DMS79 (cell line): ENCODE data around the gene CD84.
"Not testable (repeated sequence)": the region's sequence is repeated elsewhere in the genome, so short reads cannot be mapped to it uniquely, and the experiment has no call there.

Experiments
- DNase-seq: peaks from one replicate; lab custom pipeline; 2025; lab: John Stamatoyannopoulos, UW

Gene CD84

DNA sequence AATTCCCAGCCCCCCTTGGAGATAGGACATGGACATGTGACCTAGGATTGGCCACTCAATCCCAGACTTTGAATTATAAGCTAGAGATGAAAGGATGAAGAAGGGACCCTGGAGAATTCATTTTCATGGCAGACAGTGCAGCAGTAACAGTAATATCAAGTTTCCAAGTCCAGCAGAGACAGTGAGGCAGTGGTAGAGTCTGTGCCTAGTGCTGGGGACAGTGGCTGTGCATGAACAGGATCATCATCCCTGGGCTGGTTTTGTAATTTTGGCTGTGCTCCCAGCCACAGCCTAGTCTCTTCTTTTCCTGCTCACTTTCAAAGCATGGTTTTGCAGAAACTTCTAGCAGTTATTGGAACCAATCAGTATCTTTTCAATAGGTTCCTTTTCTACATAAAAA lies 29.6 kb upstream of the CD84 start:
- no peak for DNase-seq

DNA sequence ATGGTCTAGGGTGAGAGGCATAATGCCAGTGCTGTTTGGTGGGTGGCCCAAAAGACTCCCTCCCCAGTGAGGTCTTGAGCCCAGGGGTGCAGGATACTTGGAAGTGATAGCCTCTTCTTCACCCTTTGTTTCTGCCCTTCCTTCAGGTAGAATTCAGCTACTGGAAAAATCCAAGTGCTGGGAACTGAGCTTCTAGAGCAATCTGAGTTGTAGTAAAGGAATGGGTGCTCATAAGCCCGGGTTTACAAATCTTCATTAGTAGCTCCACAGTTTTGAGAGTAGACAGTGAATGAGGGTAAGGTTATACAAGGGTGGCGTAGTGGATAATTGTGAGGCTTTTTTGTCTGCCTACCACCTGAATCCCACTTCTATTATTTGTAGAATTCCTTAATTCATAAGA lies 29.2 kb upstream of the CD84 start:
- DNase-seq: no peak

DNA sequence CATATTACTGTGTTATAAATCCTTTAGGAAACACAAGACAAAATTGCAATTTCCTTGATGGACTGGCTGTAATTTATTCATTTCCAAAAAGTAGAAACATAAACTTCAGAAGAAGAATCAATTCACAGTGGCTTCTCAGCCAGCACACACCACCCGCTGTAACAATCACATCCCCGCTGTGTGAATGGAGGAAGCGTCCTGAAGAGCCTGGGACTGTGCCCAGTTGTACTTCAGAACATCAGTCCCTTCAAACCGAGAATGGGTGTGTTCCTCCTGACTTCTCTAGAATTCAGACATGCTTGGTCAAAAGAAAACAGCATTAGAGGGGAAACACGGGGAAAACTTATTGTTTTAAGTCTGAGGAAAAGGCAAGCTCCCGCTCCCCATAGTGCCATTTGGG lies 28.8 kb upstream of the CD84 start:
- DNase-seq: no peak

DNA sequence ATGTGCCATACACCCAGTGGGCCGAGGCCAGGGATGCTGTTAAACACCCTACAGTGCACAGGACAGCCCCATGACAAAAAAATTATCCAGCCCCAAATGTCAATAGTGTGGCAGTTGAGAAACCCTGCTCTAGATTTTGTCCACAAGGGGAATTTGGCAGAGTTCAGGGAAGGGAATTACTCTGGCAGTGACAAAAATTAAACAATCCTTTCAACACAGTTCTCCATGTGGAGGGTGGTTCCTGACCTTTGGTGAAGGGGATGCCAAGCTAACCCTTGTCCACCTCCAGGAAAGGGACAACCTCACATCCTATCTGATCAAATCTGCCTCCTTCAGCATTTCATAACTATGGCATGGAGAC lies 28.4 kb upstream of the CD84 start:
- DNase-seq: no peak

DNA sequence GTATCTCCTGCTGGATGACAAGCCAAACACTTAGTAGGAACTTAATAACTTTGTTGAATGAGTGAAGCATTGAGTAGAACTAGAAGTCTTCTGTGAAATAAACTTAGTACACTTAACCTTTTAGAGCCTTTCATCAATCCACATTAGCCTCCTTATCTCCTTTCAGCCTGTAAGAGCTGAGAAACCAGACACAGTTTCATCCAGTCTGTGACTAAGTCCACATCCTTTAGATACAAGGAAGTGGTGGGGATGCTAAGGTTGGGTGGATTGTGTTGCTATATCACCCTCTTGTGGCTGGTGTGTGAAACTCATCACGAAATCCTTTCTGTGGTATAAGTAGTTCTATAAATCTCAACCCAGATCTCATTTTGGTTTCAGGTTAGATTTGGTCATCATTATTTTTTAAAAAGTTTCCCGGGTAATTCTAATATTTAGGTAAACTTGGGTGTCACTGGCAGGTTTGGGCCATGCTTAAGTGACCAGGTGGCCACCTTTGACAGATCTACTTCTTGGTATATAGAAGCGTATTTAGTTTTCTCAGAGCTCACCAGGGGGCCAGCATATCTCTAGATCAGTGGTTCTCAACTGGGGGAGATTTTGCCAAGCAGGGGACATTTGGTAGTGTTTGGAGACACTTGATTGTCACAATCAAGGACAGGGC lies 27.8 kb upstream of the CD84 start:
- peak; percentile 9 for DNase-seq

DNA sequence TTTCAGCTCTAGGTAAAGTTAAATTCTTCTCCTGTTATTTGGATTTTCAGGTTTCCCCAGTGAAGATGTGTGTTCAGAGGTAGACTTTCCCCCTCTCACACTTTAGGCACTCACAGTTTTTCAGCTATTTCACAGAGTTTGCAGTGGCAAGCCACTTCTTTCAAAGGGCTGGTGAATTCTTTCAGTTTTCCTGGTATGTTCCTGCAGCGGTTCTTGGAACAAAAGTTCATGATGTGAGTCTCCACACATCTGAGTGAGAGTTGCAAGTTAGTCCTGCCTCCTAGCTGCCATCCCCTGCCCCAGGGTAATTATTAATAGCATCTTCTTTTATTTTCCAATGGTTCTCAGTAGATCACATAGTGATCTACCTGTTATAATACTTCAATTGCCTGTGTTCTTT lies 27.3 kb upstream of the CD84 start:
- DNase-seq: no peak

DNA sequence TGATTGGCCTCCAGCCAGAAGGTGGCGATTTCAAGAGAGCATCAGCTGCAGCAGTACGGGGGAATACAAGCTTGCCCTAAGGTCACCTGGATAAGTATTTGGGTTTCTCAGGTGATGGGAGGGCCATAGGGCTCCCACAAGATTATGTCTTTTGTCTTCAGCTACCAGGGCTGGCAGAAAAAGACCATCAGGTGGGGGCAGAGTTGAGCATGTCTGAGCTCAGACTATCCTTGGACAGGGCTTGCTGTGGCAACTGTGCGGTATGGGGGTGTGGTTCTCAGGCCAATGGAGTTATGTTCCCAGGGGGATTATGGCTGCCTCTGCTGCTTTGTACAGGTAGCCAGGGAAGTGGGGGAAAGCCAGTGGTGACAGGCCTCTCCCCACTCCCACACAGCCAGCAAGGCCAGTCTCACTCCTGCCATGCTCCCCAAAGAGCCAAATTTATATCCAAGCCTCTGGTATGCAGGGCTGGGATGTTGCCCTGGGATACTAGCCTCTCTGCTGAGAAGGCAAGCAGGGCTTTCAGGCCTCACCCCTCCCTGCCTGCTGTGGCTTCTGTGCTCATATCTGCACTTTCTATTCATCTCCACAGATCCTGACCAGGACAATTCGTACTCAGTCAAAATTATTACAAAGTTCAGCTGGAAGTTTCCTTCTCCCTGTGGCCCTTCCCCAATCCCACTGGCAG lies 26.6 kb upstream of the CD84 start:
- DNase-seq: no peak

DNA sequence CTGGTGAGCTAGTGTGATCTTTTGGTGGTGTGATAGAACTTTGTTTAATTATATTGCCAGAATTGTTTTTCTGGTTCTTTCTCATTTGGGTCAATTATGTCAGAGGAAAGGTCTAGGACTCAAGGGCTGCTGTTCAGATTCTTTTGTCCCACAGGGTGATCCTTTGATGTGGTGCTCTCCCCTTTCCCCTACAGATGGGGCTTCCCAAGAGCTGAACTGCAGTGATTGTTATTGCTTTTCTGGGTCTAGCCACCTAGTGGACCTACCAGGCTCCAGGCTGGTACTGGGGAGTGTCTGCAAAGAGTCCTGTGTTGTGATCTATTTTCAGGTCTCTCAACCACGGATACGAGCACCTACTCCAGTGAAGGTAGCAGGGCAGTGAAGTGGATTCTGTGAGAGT lies 25.9 kb upstream of the CD84 start:
- no peak for DNase-seq

DNA sequence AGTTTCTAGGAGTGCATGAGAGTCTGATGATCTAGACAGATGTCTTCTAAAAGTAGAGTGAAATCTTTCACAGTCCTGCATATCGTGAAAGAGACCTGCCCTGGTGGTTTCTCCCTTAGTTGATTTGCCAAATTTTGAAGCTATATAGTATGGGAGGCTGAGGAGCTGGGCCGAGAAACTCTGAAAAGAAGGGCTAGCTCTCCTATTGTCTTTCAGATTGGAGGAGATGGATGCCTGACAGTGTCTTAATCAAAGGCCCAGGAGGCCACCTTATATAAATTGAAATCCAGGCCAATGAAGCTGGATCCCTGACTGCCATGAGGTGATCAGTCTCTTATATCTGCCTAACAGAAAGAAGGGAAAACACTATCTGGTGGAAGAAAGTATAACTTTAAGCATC lies 18.4 kb upstream of the CD84 start:
- DNase-seq: no peak

DNA sequence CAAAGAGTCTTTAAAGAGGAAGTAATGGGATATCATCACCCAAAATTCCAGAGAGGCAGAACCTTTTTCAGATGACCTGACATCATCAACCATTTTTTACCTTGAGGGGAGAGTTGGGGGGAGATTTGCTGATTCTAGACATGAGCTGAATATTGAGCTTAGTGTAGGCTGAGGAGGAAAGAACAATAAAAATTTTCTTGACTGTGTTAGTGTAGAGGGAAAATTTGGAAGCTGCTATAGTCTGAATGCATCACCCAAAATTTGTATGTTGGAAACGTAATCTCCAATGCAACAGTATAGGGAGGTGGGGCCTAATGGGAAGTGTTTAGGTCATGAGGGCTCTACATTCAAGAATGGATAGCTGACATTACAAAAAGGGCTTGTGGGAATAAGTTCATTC lies 17.8 kb upstream of the CD84 start:
- DNase-seq: no peak

DNA sequence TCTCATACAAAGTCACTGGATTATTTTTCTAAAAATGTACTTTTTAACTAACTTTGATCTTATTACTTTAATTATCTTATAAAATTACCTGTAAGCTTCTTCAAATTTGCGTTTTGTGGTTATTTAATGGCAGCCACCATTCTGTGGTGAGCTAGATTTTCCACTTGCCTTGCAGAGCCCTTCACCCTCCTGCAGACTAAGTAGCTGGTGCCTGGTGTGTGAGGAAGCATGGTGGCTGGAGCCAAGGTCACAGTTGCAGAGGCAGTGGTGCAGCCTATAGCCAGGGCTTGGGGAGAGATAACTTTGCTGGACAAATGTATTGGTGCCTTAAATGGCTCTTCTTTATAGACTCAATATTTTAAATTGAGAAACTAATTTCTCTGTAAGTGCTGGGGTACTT lies 11.2 kb upstream of the CD84 start:
- no peak for DNase-seq

DNA sequence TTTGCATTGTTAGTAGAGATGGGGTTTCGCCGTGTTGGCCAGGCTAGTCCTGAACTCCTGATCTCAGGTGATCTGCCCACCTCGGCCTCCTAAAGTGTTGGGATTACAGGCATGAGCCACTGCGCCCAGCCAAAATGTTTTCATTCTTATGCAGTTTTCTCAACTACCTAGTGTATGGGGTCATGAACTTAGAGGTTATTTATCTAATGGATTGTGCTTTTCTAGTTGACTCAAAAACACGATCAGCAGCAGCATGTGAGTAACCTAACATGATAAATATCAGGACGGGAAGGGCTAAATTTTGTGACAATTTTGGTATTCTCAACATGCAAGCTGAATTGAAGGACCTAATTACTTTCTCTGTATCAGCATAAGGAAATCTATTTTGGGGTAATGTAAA lies 9.2 kb upstream of the CD84 start:
- no peak for DNase-seq

DNA sequence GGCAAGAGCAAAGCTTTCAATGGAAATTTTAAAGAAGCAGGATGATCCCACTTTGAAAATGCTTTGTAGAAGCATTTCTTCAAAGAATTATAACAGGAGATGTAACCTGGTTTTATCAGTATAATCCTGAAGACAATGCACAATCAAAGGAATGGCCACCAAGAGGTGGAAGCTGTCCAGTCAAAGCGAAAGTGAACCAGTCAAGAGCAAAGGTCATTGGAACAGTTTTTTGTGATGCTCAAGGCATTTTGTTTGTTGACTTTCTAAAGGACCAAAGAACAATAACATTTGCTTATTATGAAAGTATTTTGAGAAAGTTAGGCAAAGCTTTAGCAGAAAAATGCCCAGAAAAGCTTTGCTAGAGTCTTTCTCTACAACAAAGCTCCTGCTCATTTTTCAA lies 5.5 kb upstream of the CD84 start:
- no peak for DNase-seq

DNA sequence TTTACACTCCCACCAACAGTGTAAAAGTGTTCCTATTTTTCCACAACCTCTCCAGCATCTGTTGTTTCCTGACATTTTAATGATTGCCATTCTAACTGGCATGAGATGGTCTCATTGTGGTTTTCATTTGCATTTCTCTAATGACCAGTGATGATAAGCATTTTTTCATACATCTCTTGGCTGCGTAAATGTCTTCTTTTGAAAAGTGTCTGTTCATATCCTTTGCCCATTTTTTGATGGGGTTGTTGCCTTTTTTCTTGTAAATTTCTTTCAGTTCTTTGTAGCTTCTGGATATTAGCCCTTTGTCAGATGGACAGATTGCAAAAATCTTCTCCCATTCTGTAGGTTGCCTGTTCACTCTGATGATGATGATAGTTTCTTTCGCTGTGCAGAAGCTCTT lies 3.7 kb upstream of the CD84 start:
- DNase-seq: not testable (repeated sequence)

DNA sequence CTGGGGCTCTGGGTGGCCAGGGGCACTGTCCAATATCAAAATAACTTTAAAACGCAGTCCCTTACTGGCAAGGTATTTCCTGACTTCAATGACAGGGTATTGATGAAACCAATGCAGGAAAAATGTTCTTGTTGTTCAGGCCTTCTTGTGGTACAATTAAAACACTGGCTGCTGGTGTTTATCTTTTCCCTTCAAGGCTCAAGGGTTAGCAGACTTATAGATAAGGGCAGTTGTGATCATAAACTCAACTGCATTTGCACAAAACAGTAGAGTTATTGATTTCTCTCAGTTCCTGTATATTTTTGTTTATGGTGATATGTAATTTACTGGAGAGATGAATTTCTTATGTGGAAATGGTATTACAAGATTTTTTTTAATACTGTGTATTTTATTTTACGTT lies 2.7 kb upstream of the CD84 start:
- no peak for DNase-seq

DNA sequence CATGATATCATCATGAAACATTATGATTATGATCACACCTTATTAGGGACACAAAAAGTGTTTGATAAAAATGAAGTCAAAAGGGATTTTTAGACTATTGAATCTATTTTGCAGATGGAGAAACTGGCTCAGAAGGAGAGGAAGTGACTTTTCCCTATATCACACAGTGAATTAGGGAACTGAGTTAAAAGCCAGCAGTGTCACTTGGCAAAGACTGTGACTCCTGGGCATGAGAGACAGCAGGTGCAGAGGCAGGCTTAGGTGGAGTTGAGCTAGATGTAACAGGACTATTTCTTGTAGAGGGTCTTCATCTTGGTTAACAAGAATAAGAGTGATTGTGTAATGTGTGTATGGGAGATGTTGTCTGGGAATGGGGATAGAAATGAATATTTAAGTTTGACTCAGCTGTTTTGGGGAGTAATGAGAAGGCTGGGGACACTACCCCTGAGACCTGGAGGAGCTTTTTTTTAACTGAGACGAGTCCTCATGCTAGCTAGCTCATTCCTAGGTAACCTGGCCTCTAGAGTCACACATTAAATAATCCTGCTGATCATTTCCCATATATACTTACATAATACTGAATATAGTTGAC lies 1.0 kb upstream of the CD84 start:
- DNase-seq: no peak

DNA sequence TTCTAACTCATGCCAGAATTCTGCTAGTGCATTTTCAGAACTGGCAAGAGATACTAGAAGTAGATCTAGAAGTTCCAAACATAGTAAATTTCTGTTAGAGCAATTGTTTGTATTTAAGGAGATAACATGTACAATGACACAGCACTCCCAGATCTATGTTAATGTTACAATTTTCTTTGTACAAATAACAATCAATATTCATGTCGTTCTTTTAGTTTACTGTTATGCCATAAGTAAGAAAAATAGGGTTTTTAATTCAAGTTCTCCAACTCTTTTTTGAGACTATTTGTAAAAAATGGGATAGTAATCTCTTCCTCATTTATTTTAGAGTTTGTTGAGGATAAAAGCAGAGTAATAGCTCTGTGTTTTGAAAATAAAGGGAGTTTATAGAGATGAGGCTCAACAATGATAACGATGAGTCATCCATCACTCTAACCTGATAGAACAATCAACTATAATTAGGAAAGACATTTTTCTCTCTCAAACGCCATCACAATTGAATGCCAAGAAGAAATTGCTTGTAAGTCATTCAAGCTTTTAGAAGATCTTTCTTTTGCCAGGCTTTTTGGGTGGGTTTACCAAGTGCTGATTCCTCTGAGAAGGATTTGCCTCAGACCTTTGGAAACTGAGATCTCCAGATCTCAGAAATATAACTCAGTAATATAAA lies 638 bp downstream of the CD84 start:
- no peak for DNase-seq

DNA sequence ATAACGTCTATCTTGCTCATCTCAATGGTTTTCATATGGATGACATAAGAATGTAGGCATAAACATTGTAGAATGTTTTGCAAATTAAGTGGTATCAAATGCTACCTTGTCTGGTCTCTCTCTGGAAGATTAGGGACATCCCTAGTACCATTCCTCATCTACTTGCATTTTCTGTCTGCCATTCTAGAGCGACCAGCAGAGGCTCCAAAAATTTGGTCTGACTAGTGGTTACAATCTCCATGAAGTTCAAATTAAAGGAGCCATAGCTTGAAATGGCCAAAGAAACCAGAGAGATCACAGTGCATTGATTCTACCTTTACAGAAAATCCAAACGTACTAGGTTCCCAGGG lies 1.1 kb downstream of the CD84 start:
- no peak for DNase-seq

DNA sequence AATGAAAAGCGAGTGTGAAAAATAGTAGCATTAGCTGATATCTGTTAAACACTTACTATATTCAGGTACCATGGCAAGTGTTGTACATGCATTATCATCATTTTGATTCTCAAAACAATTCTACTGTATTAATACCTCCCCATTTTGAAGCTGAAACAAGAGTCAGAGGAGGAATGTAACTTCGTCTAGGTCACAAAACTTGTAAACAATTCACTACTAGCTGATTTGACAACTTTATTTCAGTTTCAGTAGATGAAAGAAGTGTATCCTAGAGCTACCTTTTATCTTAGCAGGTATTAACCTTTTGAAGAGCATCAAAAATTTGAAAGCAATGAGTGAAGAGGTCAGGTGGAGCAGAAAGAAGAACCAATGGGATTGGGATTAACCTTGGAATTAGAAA lies 1.6 kb downstream of the CD84 start:
- no peak for DNase-seq

DNA sequence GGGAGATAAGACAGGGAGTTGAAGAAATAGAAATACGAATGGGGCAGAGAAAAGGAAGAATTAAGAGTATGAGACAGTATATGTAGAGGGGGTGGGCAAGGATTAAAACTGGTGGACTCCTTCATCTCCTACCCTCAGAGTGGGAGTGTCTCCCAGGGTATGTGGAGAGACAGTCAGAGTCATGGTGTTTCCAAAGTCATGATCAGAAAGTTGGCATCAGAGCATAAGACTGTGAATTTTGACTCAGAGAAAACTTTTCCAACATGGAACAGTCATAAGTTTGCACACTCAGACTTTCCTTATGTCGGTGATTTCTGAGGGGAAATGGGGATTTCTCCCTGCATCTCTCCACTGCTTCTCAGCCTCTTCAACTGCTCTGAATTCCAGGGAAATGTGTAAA lies 2.4 kb downstream of the CD84 start:
- no peak for DNase-seq

DNA sequence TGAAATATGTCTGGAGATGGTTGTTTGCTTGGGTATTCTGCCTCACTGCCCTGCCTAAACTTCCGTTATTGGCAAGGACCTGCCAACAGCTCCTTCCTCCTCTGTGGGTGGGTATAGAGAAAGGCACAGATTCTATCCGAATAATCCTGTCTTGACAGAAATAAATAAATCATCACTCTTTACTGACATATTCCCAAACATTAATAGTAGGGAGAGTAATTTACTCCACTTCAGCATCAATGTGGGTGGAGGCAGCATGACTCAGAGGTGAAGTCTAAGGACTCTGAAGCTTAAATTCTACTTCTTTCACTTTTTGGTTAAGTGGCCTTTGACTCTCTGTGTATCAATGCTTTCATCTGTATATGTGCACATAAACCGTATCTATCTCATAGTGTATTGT lies 2.9 kb downstream of the CD84 start:
- DNase-seq: no peak

DNA sequence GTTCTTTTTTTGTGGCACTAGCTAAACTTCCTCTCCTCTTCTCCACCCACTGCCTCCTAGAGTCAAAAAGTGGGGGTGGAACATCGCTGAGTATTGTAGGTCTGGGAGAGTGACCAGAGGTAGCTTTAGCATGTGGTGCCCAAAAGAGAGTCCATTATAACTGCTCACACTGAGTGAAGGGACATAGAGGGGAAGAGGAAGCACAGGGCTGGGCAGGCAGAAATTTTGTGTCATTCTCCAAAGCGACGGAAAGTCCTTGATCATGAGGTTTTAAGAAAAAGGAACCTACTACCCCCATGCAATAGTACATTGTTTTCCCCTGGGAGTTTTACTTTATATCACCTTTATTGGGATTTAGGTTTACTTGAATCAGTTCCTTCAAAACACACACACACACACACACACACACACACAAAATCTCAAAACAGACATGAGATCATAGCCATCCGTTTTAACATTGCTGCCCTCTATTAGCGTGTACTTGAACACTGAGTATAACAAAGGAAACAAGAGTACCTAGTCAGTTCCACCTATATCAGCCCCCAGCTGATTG lies 4.1 kb downstream of the CD84 start:
- DNase-seq: no peak

DNA sequence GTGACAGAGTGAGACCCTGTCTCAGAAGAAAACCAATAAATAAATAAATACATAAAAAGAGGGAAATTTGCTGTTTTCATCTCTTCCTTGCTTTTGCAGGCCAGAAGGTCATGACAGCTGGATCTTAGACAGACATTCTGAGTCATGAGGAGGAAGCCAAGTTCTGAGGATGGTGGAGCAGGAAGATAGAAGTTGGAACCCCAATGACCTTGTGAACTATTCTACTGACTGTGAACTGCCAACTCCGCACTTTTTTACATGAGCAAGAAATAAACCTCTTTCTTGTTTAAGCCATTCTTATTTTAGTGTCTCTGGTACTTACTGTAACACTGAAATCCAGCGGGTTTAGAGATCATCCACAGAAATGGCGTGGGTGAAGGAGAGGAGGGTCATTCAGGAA lies 8.5 kb downstream of the CD84 start:
- no peak for DNase-seq
